ENCODE measurements around the gene KRT36. TPM values are rescaled to one million over a fixed set of nuclear protein-coding genes. Genes with fewer than 3 reads are reported as not detected.

The KRT36 gene
- total RNA-seq, 1 donor from 2014 or later, result not detected

GRCh38 chr17:41483531-41483930 lies 6.2 kb downstream of the KRT36 start:
- H3K9me3 ChIP-seq (ENCODE audit: low read depth), result no peaks in the 10 kb centered on the region
- no peaks in the 10 kb centered on the region for H3K27me3 ChIP-seq
- no peaks in the 10 kb centered on the region for H3K36me3 ChIP-seq
- peaks cover 5% of the 10 kb centered on the region for H3F3A ChIP-seq (ENCODE audit: low read depth)
- peak; percentile 42 for DNase-seq (ENCODE audit: low spot score)
- Mint-ChIP-seq H3K27me3 (ENCODE audit: insufficient read depth, low read depth) (peaks cover 4% of the 10 kb centered on the region), H3K4me3 (no peak overlapping the region), H3K4me1 (peaks cover 5% of the 10 kb centered on the region), H3K36me3 (no peaks in the 10 kb centered on the region), H3K27ac (no peak overlapping the region), H3K9me3 (peaks cover 5% of the 10 kb centered on the region)
- H3K4me1 ChIP-seq, result peaks cover 14% of the 10 kb centered on the region
- H4K20me1 ChIP-seq (ENCODE audit: low read depth), result no peaks in the 10 kb centered on the region
- H3K27ac ChIP-seq, result no peak overlapping the region
- no peaks in the 10 kb centered on the region for H3K79me2 ChIP-seq (ENCODE audit: low read depth)
- TF ChIP-seq CTCF (IDR thresholded peaks at IDR 0.05), result no peak
- no peak for TF ChIP-seq EZH2 (IDR thresholded peaks at IDR 0.05)
- no peak for TF ChIP-seq EZH2phosphoT487 (IDR thresholded peaks at IDR 0.05)
- H3K4me3 ChIP-seq, result no peak overlapping the region
- H3K9ac ChIP-seq, result no peak overlapping the region
- H3K4me2 ChIP-seq, result peak overlapping the region; percentile 2
- peak overlapping the region; percentile 54 for H2AFZ ChIP-seq (replicated peaks)

GRCh38 chr17:41481036-41481435 lies 8.7 kb downstream of the KRT36 start, which contains the start of gene KRT35:
TSS of gene KRT35 (minus strand) at chr17:41481151. CDS start at chr17:41481097, 54 bp downstream.
- H3F3A ChIP-seq (ENCODE audit: low read depth), result peaks cover 5% of the 10 kb centered on the region
- peaks cover 2% of the 10 kb centered on the region for H3K27me3 Mint-ChIP-seq (ENCODE audit: insufficient read depth, low read depth)
- H3K9me3 Mint-ChIP-seq, result peaks cover 2% of the 10 kb centered on the region
- H3K36me3 Mint-ChIP-seq, result no peaks in the 10 kb centered on the region
- H3K36me3 ChIP-seq, result no peaks in the 10 kb centered on the region
- no peak within 1 kb of the TSS for H3K4me3 Mint-ChIP-seq
- no peak within 1 kb of the TSS for H3K4me3 ChIP-seq
- H3K27ac Mint-ChIP-seq, result no peak within 1 kb of the TSS
- DNase-seq (ENCODE audit: low spot score), result no peak
- H3K4me2 ChIP-seq, result no peak within 1 kb of the TSS
- H3K9me3 ChIP-seq (ENCODE audit: low read depth), result no peaks in the 10 kb centered on the region
- H3K27me3 ChIP-seq, result no peaks in the 10 kb centered on the region
- H3K27ac ChIP-seq, result no peak within 1 kb of the TSS
- no peaks in the 10 kb centered on the region for H3K79me2 ChIP-seq (ENCODE audit: low read depth)
- H2AFZ ChIP-seq (replicated peaks), result no peak within 1 kb of the TSS
- no peaks in the 10 kb centered on the region for H4K20me1 ChIP-seq (ENCODE audit: low read depth)
- TF ChIP-seq CTCF (IDR thresholded peaks at IDR 0.05) (no peak), EZH2 (IDR thresholded peaks at IDR 0.05) (no peak), EZH2phosphoT487 (IDR thresholded peaks at IDR 0.05) (no peak)
- H3K4me1 ChIP-seq, result peaks cover 14% of the 10 kb centered on the region
- H3K4me1 Mint-ChIP-seq, result peaks cover 5% of the 10 kb centered on the region
- no peak within 1 kb of the TSS for H3K9ac ChIP-seq

- Mint-ChIP-seq H3K27ac (no peak overlapping the region), H3K36me3 (no peaks in the 10 kb centered on the region), H3K4me3 (no peak overlapping the region), H3K9me3 (peaks cover 2% of the 10 kb centered on the region), H3K27me3 (ENCODE audit: insufficient read depth, low read depth) (no peaks in the 10 kb centered on the region), H3K4me1 (peaks cover 5% of the 10 kb centered on the region)
- no peak overlapping the region for H3K4me2 ChIP-seq
- H3K27ac ChIP-seq, result no peak overlapping the region
- H4K20me1 ChIP-seq (ENCODE audit: low read depth), result no peaks in the 10 kb centered on the region
- H3K79me2 ChIP-seq (ENCODE audit: low read depth), result no peaks in the 10 kb centered on the region
- peaks cover 14% of the 10 kb centered on the region for H3K4me1 ChIP-seq
- no peak overlapping the region for H2AFZ ChIP-seq (replicated peaks)
- H3K27me3 ChIP-seq, result no peaks in the 10 kb centered on the region
- H3K9ac ChIP-seq, result no peak overlapping the region
- no peak for DNase-seq (ENCODE audit: low spot score)
- peaks cover 5% of the 10 kb centered on the region for H3F3A ChIP-seq (ENCODE audit: low read depth)
- no peaks in the 10 kb centered on the region for H3K36me3 ChIP-seq
- no peak overlapping the region for H3K4me3 ChIP-seq
- TF ChIP-seq EZH2phosphoT487 (IDR thresholded peaks at IDR 0.05) (no peak), CTCF (IDR thresholded peaks at IDR 0.05) (no peak), EZH2 (IDR thresholded peaks at IDR 0.05) (no peak)
- H3K9me3 ChIP-seq (ENCODE audit: low read depth), result no peaks in the 10 kb centered on the region
Observed at GRCh38 chr17:41480581-41480980, 9.1 kb downstream of the KRT36 start.

All from neural progenitor cell (in vitro differentiated cells).